GM13976 (cell line): ENCODE results near the gene TSPAN9.
A peak's percentile ranks its signal among the peaks of the same experiment; 100 is the strongest.

ENCODE experiments used
- DNase-seq: peaks from one replicate; pipeline ENCODE4 v3.0.0; 2012; ENCODE audit warnings: low spot score
- CTCF ChIP-seq: IDR thresholded peaks from 2 replicates; pipeline ENCODE4 v1.5.1; 2012; ENCODE audit warnings: borderline replicate concordance, mild to moderate bottlenecking; ENCODE audit not compliant: insufficient read depth; ENCODE audit errors: extremely low read depth, missing control alignments, control extremely low read depth
- in situ Hi-C: fragments of 300-500 bp; cut with MboI; formaldehyde crosslinking; loops from one replicate; pipeline ENCODE4 v1.12.0; 2022; ENCODE audit warnings: low sequenced_read_pairs, mixed read lengths, inconsistent platforms; ENCODE audit not compliant: unreplicated experiment

The TSPAN9 gene

DNA sequence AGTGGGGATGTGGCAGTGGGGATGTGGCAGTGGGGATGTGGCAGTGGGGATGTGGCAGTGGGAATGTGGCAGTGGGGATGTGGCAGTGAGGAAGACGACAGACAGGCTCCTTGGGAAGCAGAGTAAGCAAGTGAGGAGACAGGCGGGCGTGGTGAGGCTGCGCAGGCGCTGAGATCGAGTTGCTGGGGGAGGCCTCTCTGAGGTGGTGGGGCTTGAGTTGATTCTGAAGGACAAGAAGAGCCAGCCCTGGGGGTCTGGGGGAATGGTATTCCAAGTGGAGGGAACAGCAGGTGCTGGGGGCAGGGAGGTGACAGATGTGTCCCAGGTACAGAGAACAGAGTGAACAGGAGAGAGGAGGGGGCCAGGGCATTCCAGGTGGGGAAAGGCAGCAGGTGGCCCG is 33.8 kb upstream of the TSPAN9 start:
- in situ Hi-C loops, result loop anchor here (25.0 kb wide), 1 partner anchor 181 kb away; the partner anchor contains the start of gene TEX52
- TF ChIP-seq CTCF, result no peak
- DNase-seq, result no peak

DNA sequence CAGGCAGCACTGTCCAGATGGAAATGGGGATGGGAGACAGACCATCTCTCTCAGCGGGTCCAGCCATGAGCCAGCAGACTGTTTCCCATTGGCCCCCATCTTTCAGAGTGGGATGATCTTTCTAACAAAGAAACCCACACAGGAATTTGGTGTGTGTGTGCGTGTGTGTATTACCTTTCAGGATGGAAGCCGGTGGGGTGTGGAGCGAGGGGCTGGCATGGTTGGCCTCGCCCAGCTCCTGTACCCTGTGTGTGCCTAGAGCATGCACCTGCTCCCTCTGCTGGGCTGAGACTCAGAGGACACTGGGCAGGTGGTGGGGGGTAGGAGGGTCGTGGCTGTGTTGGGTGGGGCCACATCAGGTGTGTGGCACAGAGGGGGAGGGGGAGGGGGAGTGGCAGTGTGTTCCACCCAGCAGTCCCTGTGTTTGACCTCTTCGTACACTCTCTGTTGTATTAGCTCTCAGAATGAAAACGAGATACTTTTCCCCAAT is 33.0 kb upstream of the TSPAN9 start:
- in situ Hi-C loops, result loop anchor here (25.0 kb wide), 1 partner anchor 182 kb away; the partner anchor contains the start of gene TEX52
- no peak for TF ChIP-seq CTCF
- DNase-seq, result peak; percentile 26

GRCh38 chr12:3045494-3045893 is 31.7 kb upstream of the TSPAN9 start:
- DNase-seq, result no peak
- in situ Hi-C loops, result loop anchor here (25.0 kb wide), 1 partner anchor 183 kb away; the partner anchor contains the start of gene TEX52
- TF ChIP-seq CTCF, result no peak

DNA sequence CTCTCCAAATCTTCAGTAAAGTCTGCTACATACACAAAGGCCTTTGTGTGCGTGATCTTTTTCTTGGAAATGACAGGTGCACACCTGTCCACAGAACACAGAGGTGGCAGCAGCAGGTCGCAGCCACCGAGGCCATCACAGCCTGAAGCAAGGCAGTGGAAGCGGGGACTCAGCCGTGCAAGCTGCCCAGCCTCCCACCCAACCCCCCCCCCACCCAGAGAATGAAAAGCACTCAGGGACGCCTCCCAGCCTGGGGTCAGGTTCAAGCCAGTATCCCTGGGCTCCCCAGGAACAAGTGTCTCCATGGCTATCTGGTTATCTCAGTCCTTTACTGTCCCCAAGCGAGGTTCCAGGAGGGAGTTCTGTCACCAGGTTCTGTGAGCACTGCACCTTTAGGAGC is 31.2 kb upstream of the TSPAN9 start:
- TF ChIP-seq CTCF, result no peak
- DNase-seq, result no peak
- in situ Hi-C loops, result loop anchor here (25.0 kb wide), 1 partner anchor 184 kb away; the partner anchor contains the start of gene TEX52

GRCh38 chr12:3046441-3047200 is 30.6 kb upstream of the TSPAN9 start:
- in situ Hi-C loops, result loop anchor here (25.0 kb wide), 1 partner anchor 184 kb away; the partner anchor contains the start of gene TEX52
- DNase-seq, result no peak
- TF ChIP-seq CTCF, result no peak

DNA sequence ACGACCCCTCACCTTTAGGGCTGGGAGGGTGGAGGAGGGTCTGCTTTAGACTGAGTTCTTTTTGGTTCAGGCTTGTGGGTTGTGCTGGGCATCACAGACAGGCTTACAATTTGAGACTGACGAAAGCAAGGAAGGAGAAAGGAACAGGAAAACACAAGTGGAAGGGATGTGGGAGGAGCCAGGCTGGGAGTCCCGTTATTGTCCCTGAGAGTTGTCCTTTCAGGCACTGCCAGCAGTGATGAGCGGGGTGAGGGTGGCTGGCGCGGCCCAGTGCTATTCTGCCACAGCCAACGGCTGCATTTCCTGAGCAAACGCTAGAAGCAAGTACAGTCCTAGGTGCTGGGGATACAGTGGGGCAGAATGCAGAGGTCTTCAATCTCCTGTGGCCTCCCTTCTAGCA is 29.2 kb upstream of the TSPAN9 start:
- DNase-seq, result no peak
- in situ Hi-C loops, result loop anchor here (25.0 kb wide), 1 partner anchor 186 kb away; the partner anchor contains the start of gene TEX52
- TF ChIP-seq CTCF, result no peak
